HepG2 (cell line): ENCODE data around the gene USP9X. TPM values are rescaled to one million over a fixed set of nuclear protein-coding genes. Genes with fewer than 3 reads are reported as not detected.

Experiments used
- GABPA ChIP-seq, 2 experiments: IDR thresholded peaks; 2 replicates each; pipeline ENCODE4 v1.6.1; 2011 to 2016; ENCODE audit warnings: low read depth in 2 of 2, low read length in 1 of 2, missing biosample characterization in 1 of 2, missing genetic modification characterization in 1 of 2
- HDAC1 ChIP-seq: sonication (generic); formaldehyde crosslinking; IDR thresholded peaks from 2 replicates; pipeline ENCODE4 v1.5.1; 2020; ENCODE audit warnings: mild to moderate bottlenecking, missing genetic modification reagents
- HOXA9 ChIP-seq: sonication (generic); formaldehyde crosslinking; IDR thresholded peaks from 2 replicates; pipeline ENCODE4 v1.8.1; 2022; ENCODE audit warnings: missing genetic modification reagents, mild to moderate bottlenecking, moderate library complexity, borderline replicate concordance
- KDM5B ChIP-seq: sonication (generic); formaldehyde crosslinking; IDR thresholded peaks from 2 replicates; pipeline ENCODE4 v1.4.0; 2020; ENCODE audit warnings: missing genetic modification reagents, mild to moderate bottlenecking, borderline replicate concordance
- KLF15 ChIP-seq: sonication (generic); formaldehyde crosslinking; IDR thresholded peaks from 2 replicates; pipeline ENCODE4 v1.8.1; 2023; ENCODE audit warnings: borderline replicate concordance, mild to moderate bottlenecking, inconsistent platforms, missing genetic modification reagents, mixed read lengths
- MLX ChIP-seq: IDR thresholded peaks from 2 replicates; pipeline ENCODE4 v1.6.1; 2016
- MXD3 ChIP-seq: IDR thresholded peaks from 2 replicates; pipeline ENCODE4 v1.6.1; 2016; ENCODE audit warnings: mild to moderate bottlenecking, missing biosample characterization, missing genetic modification reagents
- NFE2L1 ChIP-seq: sonication (generic); formaldehyde crosslinking; IDR thresholded peaks from 2 replicates; pipeline ENCODE4 v1.4.0; 2020; ENCODE audit warnings: missing genetic modification reagents, mild to moderate bottlenecking, borderline replicate concordance
- NR1H2 ChIP-seq: sonication (generic); formaldehyde crosslinking; IDR thresholded peaks from 2 replicates; pipeline ENCODE4 v1.8.1; 2022; ENCODE audit warnings: low read depth, missing genetic modification reagents, borderline replicate concordance
- PLRG1 ChIP-seq: fragments of 450-650 bp; conservative IDR thresholded peaks from 2 replicates; pipeline ENCODE4 v1.6.1; 2016
- SALL2 ChIP-seq: sonication (generic); formaldehyde crosslinking; IDR thresholded peaks from 2 replicates; pipeline ENCODE4 v1.8.1; 2023; ENCODE audit warnings: mild to moderate bottlenecking, missing genetic modification reagents, inconsistent platforms
- SIN3B ChIP-seq: fragments of 150-350 bp; IDR thresholded peaks from 2 replicates; pipeline ENCODE4 v1.6.1; 2014; ENCODE audit warnings: low read length
- SMC3 ChIP-seq: IDR thresholded peaks from 2 replicates; pipeline ENCODE4 v1.6.1; 2011; ENCODE audit warnings: low read length, improper control_type of control experiment
- SP140L ChIP-seq: sonication (generic); formaldehyde crosslinking; IDR thresholded peaks from 2 replicates; pipeline ENCODE4 v1.4.0; 2020; ENCODE audit warnings: missing genetic modification reagents, borderline replicate concordance
- TSC22D2 ChIP-seq: sonication (generic); formaldehyde crosslinking; IDR thresholded peaks from 2 replicates; pipeline ENCODE4 v1.5.1; 2020; ENCODE audit warnings: missing genetic modification reagents, mild to moderate bottlenecking, borderline replicate concordance
- ZBTB37 ChIP-seq: sonication (generic); formaldehyde crosslinking; IDR thresholded peaks from 2 replicates; pipeline ENCODE4 v1.4.0; 2020; ENCODE audit warnings: mild to moderate bottlenecking, missing genetic modification reagents
- ZBTB46 ChIP-seq: sonication (generic); formaldehyde crosslinking; IDR thresholded peaks from 2 replicates; pipeline ENCODE4 v1.4.0; 2020; ENCODE audit warnings: mild to moderate bottlenecking, missing genetic modification reagents, borderline replicate concordance
- ZMYM3 ChIP-seq: sonication (generic); formaldehyde crosslinking; IDR thresholded peaks from 2 replicates; pipeline ENCODE4 v1.5.1; 2020; ENCODE audit warnings: mild to moderate bottlenecking, missing genetic modification reagents
- ZNF225 ChIP-seq: sonication (generic); formaldehyde crosslinking; IDR thresholded peaks from 2 replicates; pipeline ENCODE4 v1.4.0; 2020; ENCODE audit warnings: mild to moderate bottlenecking, missing genetic modification reagents
- ZNF557 ChIP-seq: sonication (generic); formaldehyde crosslinking; IDR thresholded peaks from 2 replicates; pipeline ENCODE4 v1.4.0; 2020; ENCODE audit warnings: missing genetic modification reagents
- ZNF570 ChIP-seq: sonication (generic); formaldehyde crosslinking; IDR thresholded peaks from 2 replicates; pipeline ENCODE4 v1.4.0; 2020; ENCODE audit warnings: mild to moderate bottlenecking, missing genetic modification reagents, borderline replicate concordance
- ZNF572 ChIP-seq: sonication (generic); formaldehyde crosslinking; IDR thresholded peaks from 2 replicates; pipeline ENCODE4 v1.5.1; 2020; ENCODE audit warnings: mild to moderate bottlenecking, missing genetic modification reagents
- ZNF598 ChIP-seq: sonication (generic); formaldehyde crosslinking; IDR thresholded peaks from 2 replicates; pipeline ENCODE4 v1.5.1; 2020; ENCODE audit warnings: mild to moderate bottlenecking, missing genetic modification reagents, borderline replicate concordance
- ZNF709 ChIP-seq: sonication (generic); formaldehyde crosslinking; IDR thresholded peaks from 2 replicates; pipeline ENCODE4 v1.5.0; 2020; ENCODE audit warnings: mild to moderate bottlenecking, missing genetic modification reagents
- ZNF891 ChIP-seq: sonication (generic); formaldehyde crosslinking; IDR thresholded peaks from 2 replicates; pipeline ENCODE4 v1.5.0; 2020; ENCODE audit warnings: mild to moderate bottlenecking, missing genetic modification reagents
- ZSCAN21 ChIP-seq: sonication (generic); formaldehyde crosslinking; IDR thresholded peaks from 2 replicates; pipeline ENCODE4 v1.8.0; 2022; ENCODE audit warnings: mild to moderate bottlenecking, missing genetic modification reagents, moderate library complexity, borderline replicate concordance
- ZSCAN22 ChIP-seq: sonication (generic); formaldehyde crosslinking; IDR thresholded peaks from 2 replicates; pipeline ENCODE4 v1.4.0; 2020; ENCODE audit warnings: mild to moderate bottlenecking, missing genetic modification reagents
- polyA plus RNA-seq, 8 experiments: library from polyadenylated mRNA; depleted of rRNA in 3 of 8; stranded (reverse) in 7 of 8; unstranded in 1 of 8; fragments of >200 nt; fragmentation: Illumina TruSeq in 4 of 8; extraction: Trizol in 4 of 8; gene quantifications; 2 replicates each; pipeline versions ENCODE4 v1.2.1 to v1.2.3, GENCODE V29; 2011 to 2016; ENCODE audit warnings: low read depth in 4 of 8, missing spikeins in 1 of 8, mixed read lengths in 1 of 8; ENCODE audit not compliant: insufficient read depth in 1 of 8
- total RNA-seq, 5 experiments: library from RNA; depleted of rRNA; stranded (reverse); fragments of >200 nt; fragmentation: Illumina TruSeq; extraction: Trizol; gene quantifications; 2 replicates each; pipeline ENCODE4 v1.2.3, GENCODE V29; 2016; ENCODE audit warnings: low read depth in 1 of 5

USP9X gene
- total and polyA plus RNA-seq, 2 of the 13 experiments (the other 11 are each of a cell fraction or from before 2014, with no cell fraction given) = 22.2 to 40.5 TPM

- TF ChIP-seq HDAC1 (CRISPR knock-in tag) = peak; percentile 80
- TF ChIP-seq HOXA9 = no peak
- TF ChIP-seq ZBTB46 (CRISPR knock-in tag) = no peak
- no peak for TF ChIP-seq ZMYM3 (CRISPR knock-in tag)
- no peak for TF ChIP-seq NFE2L1 (CRISPR knock-in tag)
- no peak for TF ChIP-seq PLRG1
- no peak for TF ChIP-seq SIN3B
- no peak for TF ChIP-seq SMC3
- peak; percentile 86 for TF ChIP-seq MXD3 (CRISPR knock-in tag)
- TF ChIP-seq ZNF570 (CRISPR knock-in tag) = no peak
- TF ChIP-seq ZBTB37 (CRISPR knock-in tag) = no peak
- no peak for TF ChIP-seq TSC22D2
- no peak for TF ChIP-seq KLF15 (CRISPR knock-in tag)
- peak; percentile 89 for TF ChIP-seq MLX (CRISPR knock-in tag)
- peak; percentile 48; the same call in 1 of the 2 replicates for TF ChIP-seq ZSCAN21 (CRISPR knock-in tag)
- TF ChIP-seq SALL2 (CRISPR knock-in tag) = peak; percentile 64; the same call in 1 of the 2 replicates
- TF ChIP-seq ZNF891 = no peak
- no peak for TF ChIP-seq ZNF572
- TF ChIP-seq SP140L (CRISPR knock-in tag) = no peak
- no peak for TF ChIP-seq ZNF598 (CRISPR knock-in tag)
- TF ChIP-seq ZNF709 (CRISPR knock-in tag) = no peak
- no peak for TF ChIP-seq ZSCAN22 (CRISPR knock-in tag)
- no peak; the same call in 1 of the 2 replicates for TF ChIP-seq GABPA (IDR thresholded peaks at IDR 0.05; ENCODE audit: low read depth, low read length)
- peak; percentile 64; the same call in 1 of the 2 replicates for TF ChIP-seq GABPA (CRISPR knock-in tag; IDR thresholded peaks at IDR 0.05; ENCODE audit: low read depth)
- no peak for TF ChIP-seq NR1H2 (CRISPR knock-in tag)
- peak; percentile 82 for TF ChIP-seq KDM5B (CRISPR knock-in tag)
- no peak for TF ChIP-seq ZNF557 (CRISPR knock-in tag)
- peak; percentile 51; the same call in 1 of the 2 replicates for TF ChIP-seq ZNF225
These were observed 977 bp upstream of the USP9X start (continued) for GRCh38 chrX:41084044-41084892.
